Endothelial cell of umbilical vein (primary cell): ENCODE data around the gene SLC7A6OS. TPM values are rescaled to one million over a fixed set of nuclear protein-coding genes. Genes with fewer than 3 reads are reported as not detected.

ENCODE experiments used
- BruUV-seq: library from RNA; stranded (reverse); fragments of 400-500 nt; replicated peaks from 2 replicates; lab custom pipeline; 2021; lab: Mats Ljungman, UMichigan
- CTCF ChIA-PET: fragments of 300-600, 350-600 bp; sonication (Branson Sonifier 250); formaldehyde crosslinking; loops from one replicate; lab custom pipeline; 2021; ENCODE audit warnings: antibody characterized with exemption, inconsistent platforms; lab: Charles Lee
- POLR2A ChIA-PET: fragments of 300-600, 350-600 bp; sonication (Branson Sonifier 250); formaldehyde crosslinking; loops from one replicate; lab custom pipeline; 2021; ENCODE audit warnings: antibody characterized with exemption, inconsistent platforms; lab: Charles Lee
- DNase-seq: peaks from one replicate; pipeline ENCODE4 v3.0.0-alpha.2; 2011; ENCODE audit warnings: low read depth, low spot score
- FAIRE-seq: peaks from 2 replicates; lab custom pipeline; 2011; peaks lifted over from hg19 to GRCh38; lab: Jason Lieb, UNC
- H2AFZ ChIP-seq: 2 replicates; pipeline ENCODE4 v1.6.0; 2012; ENCODE audit warnings: low read depth, low read length, control low read depth, inconsistent platforms
- H3K27ac ChIP-seq: 2 replicates; pipeline ENCODE4 v1.5.1; 2011; ENCODE audit warnings: low read depth, mild to moderate bottlenecking, control low read depth, low read length, moderate library complexity; ENCODE audit not compliant: insufficient read depth
- H3K27me3 ChIP-seq, 2 experiments: 2 replicates each; pipeline versions ENCODE4 v1.6.0 to v1.6.1; 2011; ENCODE audit warnings: low read length in 2 of 2, mixed read lengths in 1 of 2; ENCODE audit not compliant: control insufficient read depth in 2 of 2, insufficient read depth in 2 of 2
- H3K36me3 ChIP-seq, 2 experiments: 2 replicates in 1 of 2; 3 replicates in 1 of 2; pipeline ENCODE4 v1.5.1; 2011; ENCODE audit warnings: low read length in 2 of 2, mild to moderate bottlenecking in 1 of 2, moderate library complexity in 1 of 2; ENCODE audit not compliant: control insufficient read depth in 2 of 2, insufficient read depth in 2 of 2; ENCODE audit errors: extremely low read depth in 1 of 2
- H3K4me1 ChIP-seq: 3 replicates; pipeline ENCODE4 v1.5.1; 2011; ENCODE audit warnings: mild to moderate bottlenecking, low read length; ENCODE audit not compliant: control insufficient read depth, insufficient read depth; ENCODE audit errors: extremely low read depth
- H3K4me2 ChIP-seq: 2 replicates; pipeline ENCODE4 v1.6.1; 2011; ENCODE audit warnings: low read length, control low read depth, mixed read lengths; ENCODE audit not compliant: insufficient read depth
- H3K4me3 ChIP-seq, 3 experiments: fragments of 200-600 bp in 1 of 3; sonication (generic), shearing (Covaris generic) in 1 of 3; replicated peaks in 1 of 3; 2 replicates each; pipeline ENCODE4 v1.5.1; 2011 to 2016; ENCODE audit warnings: control low read depth in 3 of 3, low read length in 3 of 3, mild to moderate bottlenecking in 2 of 3, inconsistent platforms in 1 of 3, low read depth in 1 of 3, moderate library complexity in 1 of 3; ENCODE audit not compliant: insufficient read depth in 1 of 3
- H3K79me2 ChIP-seq: 2 replicates; pipeline ENCODE4 v1.6.0; 2012; ENCODE audit warnings: low read length, inconsistent platforms; ENCODE audit not compliant: control insufficient read depth, insufficient read depth
- H3K9ac ChIP-seq: replicated peaks from 2 replicates; pipeline ENCODE3; 2011; ENCODE audit warnings: low read length, control low read depth; ENCODE audit not compliant: insufficient read depth; ENCODE audit errors: extremely low read depth
- H3K9me1 ChIP-seq: replicated peaks from 3 replicates; pipeline ENCODE4 v1.6.0; 2011; ENCODE audit warnings: mild to moderate bottlenecking, low read length; ENCODE audit not compliant: control insufficient read depth, insufficient read depth; ENCODE audit errors: extremely low read depth
- H3K9me3 ChIP-seq: replicated peaks from 2 replicates; pipeline ENCODE4 v1.5.1; 2012; ENCODE audit warnings: low read length, inconsistent platforms; ENCODE audit not compliant: control insufficient read depth, insufficient read depth
- H4K20me1 ChIP-seq: replicated peaks from 2 replicates; pipeline ENCODE3; 2011; ENCODE audit warnings: mild to moderate bottlenecking, low read length; ENCODE audit not compliant: control insufficient read depth, insufficient read depth; ENCODE audit errors: extremely low read depth
- EZH2 ChIP-seq: IDR thresholded peaks from 2 replicates; pipeline ENCODE4 v1.6.1; 2012; ENCODE audit warnings: borderline replicate concordance, low read depth, mild to moderate bottlenecking, moderate library complexity, low read length, inconsistent platforms; ENCODE audit not compliant: severe bottlenecking
- FOS ChIP-seq: IDR thresholded peaks from 2 replicates; pipeline ENCODE4 v1.6.1; 2011; ENCODE audit warnings: mild to moderate bottlenecking, low read length, moderate library complexity, borderline replicate concordance; ENCODE audit not compliant: insufficient read depth
- GATA2 ChIP-seq: IDR thresholded peaks from 2 replicates; pipeline ENCODE4 v1.7.0; 2011; ENCODE audit warnings: low read depth, mild to moderate bottlenecking, moderate library complexity, mixed read lengths, low read length; ENCODE audit not compliant: insufficient read length, insufficient read depth
- JUN ChIP-seq: IDR thresholded peaks from 2 replicates; pipeline ENCODE4 v1.6.1; 2011; ENCODE audit warnings: borderline replicate concordance, low read depth; ENCODE audit not compliant: insufficient read length, insufficient read depth
- MAX ChIP-seq: IDR thresholded peaks from 2 replicates; pipeline ENCODE4 v1.6.1; 2011; ENCODE audit not compliant: insufficient read depth, insufficient read length
- MYC ChIP-seq: IDR thresholded peaks from one replicate; pipeline ENCODE4 v1.6.1; 2011; ENCODE audit warnings: mild to moderate bottlenecking, low read depth, low read length
- POLR2A ChIP-seq: IDR thresholded peaks from 2 replicates; pipeline ENCODE4 v1.6.1; 2012; ENCODE audit warnings: low read depth, mild to moderate bottlenecking, control low read depth, low read length
- POLR2AphosphoS5 ChIP-seq: IDR thresholded peaks from 2 replicates; pipeline ENCODE4 v1.6.1; 2012; ENCODE audit warnings: low read depth, mild to moderate bottlenecking, control low read depth, low read length, moderate library complexity; ENCODE audit not compliant: insufficient read depth
- dilution Hi-C: fragments of 300-500 bp; cut with MboI; formaldehyde crosslinking; loops from one replicate; pipeline ENCODE4 v1.15.0; 2019; ENCODE audit warnings: low sequenced_read_pairs; ENCODE audit not compliant: extremely low pct_ligation_motif_present
- intact Hi-C: fragments of 100-400 bp; cut with micrococcal nuclease; formaldehyde crosslinking; loops from one replicate; pipeline ENCODE4 v1.10.0; 2022
- polyA plus RNA-seq, 4 experiments: library from polyadenylated mRNA; depleted of rRNA in 3 of 4; stranded (reverse) in 3 of 4; unstranded in 1 of 4; fragments of >200 nt; gene quantifications; 2 replicates each; pipeline versions ENCODE4 v1.2.1 to v1.2.3, GENCODE V29; 2011 to 2012; ENCODE audit warnings: missing spikeins in 1 of 4
- total RNA-seq: library from RNA; stranded (reverse); gene quantifications from 2 replicates; pipeline ENCODE4 v1.2.3, GENCODE V29; 2021
- TF ChIP-seq, protein P1 (sequence below), 2 donors: IDR thresholded peaks; 1 replicate in 1 of 2; 2 replicates in 1 of 2; pipeline ENCODE4 v1.5.1; 2011; ENCODE audit warnings: low read length in 2 of 2, mild to moderate bottlenecking in 2 of 2, moderate library complexity in 2 of 2, control low read depth in 1 of 2, inconsistent platforms in 1 of 2, low read depth in 1 of 2; ENCODE audit not compliant: insufficient read depth in 1 of 2; ENCODE audit errors: extremely low read depth in 1 of 2

The SLC7A6OS gene
- total and polyA plus RNA-seq, 2 donors (not counting 3 experiments of a cell fraction or from before 2014, with no cell fraction given), result 8.3 to 22.9 TPM

GRCh38 chr16:68283801-68284598, 26.7 kb downstream of the SLC7A6OS start:
- no peak for TF ChIP-seq FOS
- TF ChIP-seq GATA2, result no peak
- no peak for TF ChIP-seq POLR2A
- TF ChIP-seq MYC, result no peak
- no peak for TF ChIP-seq JUN
- TF ChIP-seq, protein P1, sequence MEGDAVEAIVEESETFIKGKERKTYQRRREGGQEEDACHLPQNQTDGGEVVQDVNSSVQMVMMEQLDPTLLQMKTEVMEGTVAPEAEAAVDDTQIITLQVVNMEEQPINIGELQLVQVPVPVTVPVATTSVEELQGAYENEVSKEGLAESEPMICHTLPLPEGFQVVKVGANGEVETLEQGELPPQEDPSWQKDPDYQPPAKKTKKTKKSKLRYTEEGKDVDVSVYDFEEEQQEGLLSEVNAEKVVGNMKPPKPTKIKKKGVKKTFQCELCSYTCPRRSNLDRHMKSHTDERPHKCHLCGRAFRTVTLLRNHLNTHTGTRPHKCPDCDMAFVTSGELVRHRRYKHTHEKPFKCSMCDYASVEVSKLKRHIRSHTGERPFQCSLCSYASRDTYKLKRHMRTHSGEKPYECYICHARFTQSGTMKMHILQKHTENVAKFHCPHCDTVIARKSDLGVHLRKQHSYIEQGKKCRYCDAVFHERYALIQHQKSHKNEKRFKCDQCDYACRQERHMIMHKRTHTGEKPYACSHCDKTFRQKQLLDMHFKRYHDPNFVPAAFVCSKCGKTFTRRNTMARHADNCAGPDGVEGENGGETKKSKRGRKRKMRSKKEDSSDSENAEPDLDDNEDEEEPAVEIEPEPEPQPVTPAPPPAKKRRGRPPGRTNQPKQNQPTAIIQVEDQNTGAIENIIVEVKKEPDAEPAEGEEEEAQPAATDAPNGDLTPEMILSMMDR (IDR thresholded peaks at IDR 0.05; ENCODE audit: extremely low read depth in 1 of 2, insufficient read depth in 1 of 2, low read depth in 1 of 2, low read length in 2 of 2), result no peak
- TF ChIP-seq EZH2, result no peak
- TF ChIP-seq MAX, result no peak
- TF ChIP-seq POLR2AphosphoS5, result no peak
- H3K36me3 ChIP-seq, result peaks cover 4% of the 10 kb centered on the region in 2 experiments
- peaks cover 55% of the 10 kb centered on the region for H3K79me2 ChIP-seq
- H3K9me1 ChIP-seq, result no peaks in the 10 kb centered on the region
- dilution Hi-C loops (no loop called here), intact Hi-C loops (no loop called here)
- no peak overlapping the region for H2AFZ ChIP-seq
- POLR2A ChIA-PET, result interaction anchor here (1.0 kb wide), 1 partner anchor 8 kb away, joined by 3 read pairs; no protein-coding TSS in a partner anchor
- FAIRE-seq, result no peak
- H3K4me3 ChIP-seq, result no peak overlapping the region
- no peak overlapping the region for H3K27ac ChIP-seq
- no peak for DNase-seq
- H3K4me2 ChIP-seq, result no peak overlapping the region
- H3K9me3 ChIP-seq, result no peaks in the 10 kb centered on the region
- no peaks in the 10 kb centered on the region for H4K20me1 ChIP-seq
- peaks cover 46% of the 10 kb centered on the region for H3K4me1 ChIP-seq
- no peak overlapping the region for H3K9ac ChIP-seq
- no TSS peak for BruUV-seq
- no peaks in the 10 kb centered on the region for H3K27me3 ChIP-seq
- CTCF ChIA-PET, result interaction anchor here (0.9 to 4.0 kb wide), 6 partner anchors 11 to 45 kb away, joined by 3 to 25 read pairs (median 6); partner anchors contain the start of genes PRMT7, SLC7A6 and SLC7A6OS
